ENCODE results near the gene IL12RB2. TPM values are rescaled to one million over a fixed set of nuclear protein-coding genes. Genes with fewer than 3 reads are reported as not detected.

IL12RB2 gene
- total and polyA plus RNA-seq, 2 donors from 2014 or later, result 0.26 to 1.5 TPM

DNA sequence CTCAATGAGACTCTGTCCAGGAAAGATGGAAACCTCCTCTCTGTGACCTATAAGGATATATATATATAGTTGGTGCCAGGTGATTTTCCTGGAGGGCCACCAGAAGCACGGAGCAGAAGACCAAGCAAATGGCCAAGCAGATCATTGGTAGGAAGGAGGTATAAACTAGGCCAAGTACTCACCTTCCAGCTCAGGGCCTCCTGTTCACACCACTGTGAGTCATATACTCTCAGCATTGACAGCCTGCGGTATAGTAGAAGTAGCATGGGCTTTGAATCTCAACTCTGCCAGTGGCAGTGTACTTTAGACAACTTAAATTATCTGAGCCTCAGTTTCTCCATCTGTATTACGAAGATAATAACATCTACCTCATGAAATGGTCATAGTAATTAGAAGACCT, 15.4 kb downstream of the IL12RB2 start:
- FAIRE-seq, result no peak
- Histone ChIP-seq H3K36me3 (ENCODE audit: control insufficient read depth in 2 of 3, insufficient read depth in 3 of 3, low read length in 3 of 3) (no peaks in the 10 kb centered on the region), H3K9me3 (ENCODE audit: control insufficient read depth in 2 of 3, insufficient read depth in 1 of 3, low read length in 3 of 3) (no peaks in the 10 kb centered on the region), H3K27me3 (ENCODE audit: control insufficient read depth, insufficient read depth, low read length) (no peaks in the 10 kb centered on the region), H3K4me3 (ENCODE audit: low read length in 3 of 3) (no peak overlapping the region), H3K9ac (ENCODE audit: low read length in 3 of 3) (no peak overlapping the region), H3K4me1 (ENCODE audit: control insufficient read depth in 2 of 3, insufficient read depth in 2 of 3, low read depth in 1 of 3, low read length in 3 of 3) (no peaks in the 10 kb centered on the region), H3K27ac (ENCODE audit: low read depth in 2 of 2, low read length in 2 of 2) (no peak overlapping the region)
- no peak for TF ChIP-seq CTCF (IDR thresholded peaks at IDR 0.05; ENCODE audit: borderline replicate concordance, extremely low read depth, insufficient read depth)
- intact Hi-C loops (cut with DNase I), result no loop called here
- DNase-seq, result no peak

DNA sequence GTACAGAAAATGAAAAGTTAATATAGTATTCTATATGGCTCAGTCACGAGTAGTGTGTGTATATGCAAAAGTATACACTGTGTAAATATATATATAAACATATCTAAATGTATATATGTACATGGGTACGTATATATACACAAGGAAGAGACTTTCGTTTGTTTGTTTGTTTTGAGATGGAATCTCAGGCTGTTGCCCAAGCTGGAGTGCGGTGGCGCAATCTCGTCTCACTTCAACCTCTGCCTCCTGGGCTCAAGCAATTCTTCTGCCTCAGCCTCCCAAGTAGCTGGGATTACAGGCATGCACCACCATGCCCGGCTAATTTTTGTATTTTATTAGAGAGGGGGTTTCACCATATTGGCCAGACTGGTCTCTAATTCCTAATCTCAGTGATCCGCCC, 16.4 kb downstream of the IL12RB2 start:
- TF ChIP-seq CTCF (IDR thresholded peaks at IDR 0.05; ENCODE audit: borderline replicate concordance, extremely low read depth, insufficient read depth), result no peak
- DNase-seq (no peak), FAIRE-seq (no peak)
- H3K9me3 ChIP-seq (ENCODE audit: control insufficient read depth in 2 of 3, insufficient read depth in 1 of 3, low read length in 3 of 3), result no peaks in the 10 kb centered on the region
- no peak overlapping the region for H3K27ac ChIP-seq (ENCODE audit: low read depth in 2 of 2, low read length in 2 of 2)
- H3K27me3 ChIP-seq (ENCODE audit: control insufficient read depth, insufficient read depth, low read length), result no peaks in the 10 kb centered on the region
- intact Hi-C loops (cut with DNase I), result no loop called here
- no peak overlapping the region for H3K9ac ChIP-seq (ENCODE audit: low read length in 3 of 3)
- H3K4me1 ChIP-seq (ENCODE audit: control insufficient read depth in 2 of 3, insufficient read depth in 2 of 3, low read depth in 1 of 3, low read length in 3 of 3), result no peaks in the 10 kb centered on the region
- no peak overlapping the region for H3K4me3 ChIP-seq (ENCODE audit: low read length in 3 of 3)
- H3K36me3 ChIP-seq (ENCODE audit: control insufficient read depth in 2 of 3, insufficient read depth in 3 of 3, low read length in 3 of 3), result no peaks in the 10 kb centered on the region

- H3K36me3 ChIP-seq (ENCODE audit: control insufficient read depth in 2 of 3, insufficient read depth in 3 of 3, low read length in 3 of 3), result no peaks in the 10 kb centered on the region
- no peak overlapping the region for H3K27ac ChIP-seq (ENCODE audit: low read depth in 2 of 2, low read length in 2 of 2)
- H3K4me1 ChIP-seq (ENCODE audit: control insufficient read depth in 2 of 3, insufficient read depth in 2 of 3, low read depth in 1 of 3, low read length in 3 of 3), result no peaks in the 10 kb centered on the region
- no peaks in the 10 kb centered on the region for H3K9me3 ChIP-seq (ENCODE audit: control insufficient read depth in 2 of 3, insufficient read depth in 1 of 3, low read length in 3 of 3)
- intact Hi-C loops (cut with DNase I), result no loop called here
- H3K27me3 ChIP-seq (ENCODE audit: control insufficient read depth, insufficient read depth, low read length), result no peaks in the 10 kb centered on the region
- no peak overlapping the region for H3K9ac ChIP-seq (ENCODE audit: low read length in 3 of 3)
- DNase-seq (no peak), FAIRE-seq (no peak)
- H3K4me3 ChIP-seq (ENCODE audit: low read length in 3 of 3), result no peak overlapping the region
- TF ChIP-seq CTCF (IDR thresholded peaks at IDR 0.05; ENCODE audit: borderline replicate concordance, extremely low read depth, insufficient read depth), result no peak
Observed at GRCh38 chr1:67327864-67328466, 20.3 kb downstream of the IL12RB2 start.

Measured in kidney (tissue), 14 donors.